Hematopoietic multipotent progenitor cell treated with erythropoietin and hydrocortisone succinate and interleukin-3 and kit ligand, for 6 days (in vitro differentiated cells): ENCODE measurements around the gene INHBB.
"Not testable (repeated sequence)": the region's sequence is repeated elsewhere in the genome, so short reads cannot be mapped to it uniquely, and the experiment has no call there.

Source experiments
- DNase-seq: peaks from one replicate; pipeline ENCODE4 v3.0.0-alpha.2; 2015

The INHBB gene

GRCh38 chr2:120383631-120384340, 37.9 kb downstream of the INHBB start:
- no peak for DNase-seq

GRCh38 chr2:120384486-120385354, 38.8 kb downstream of the INHBB start:
- DNase-seq, result no peak

GRCh38 chr2:120385355-120386127, 39.6 kb downstream of the INHBB start:
- DNase-seq, result no peak

- DNase-seq, result no peak
Observed at GRCh38 chr2:120388222-120389035, 42.5 kb downstream of the INHBB start.

- DNase-seq, result no peak
Observed at GRCh38 chr2:120389036-120389391, 43.1 kb downstream of the INHBB start.

GRCh38 chr2:120390381-120391055, 44.6 kb downstream of the INHBB start:
- DNase-seq, result no peak

GRCh38 chr2:120391382-120391781, 45.4 kb downstream of the INHBB start:
- DNase-seq, result not testable (repeated sequence)

GRCh38 chr2:120391911-120392665, 46.2 kb downstream of the INHBB start:
- no peak for DNase-seq

- no peak for DNase-seq
Observed at GRCh38 chr2:120392923-120393322, 47.0 kb downstream of the INHBB start.

- no peak for DNase-seq
Observed at GRCh38 chr2:120393456-120393855, 47.5 kb downstream of the INHBB start.

- DNase-seq, result no peak
Observed at GRCh38 chr2:120394764-120395163, 48.8 kb downstream of the INHBB start.

- no peak for DNase-seq
Observed at GRCh38 chr2:120395221-120396012, 49.5 kb downstream of the INHBB start.

- no peak for DNase-seq
Observed at GRCh38 chr2:120396013-120396860, 50.3 kb downstream of the INHBB start.

- DNase-seq, result no peak
Observed at GRCh38 chr2:120396861-120397811, 51.2 kb downstream of the INHBB start.

- no peak for DNase-seq
Observed at GRCh38 chr2:120398051-120398995, 52.4 kb downstream of the INHBB start.

- DNase-seq, result no peak
Observed at GRCh38 chr2:120398996-120399888, 53.3 kb downstream of the INHBB start.
